Endothelial cell of umbilical vein (primary cell): ENCODE data around the gene CHAF1A. TPM values are rescaled to one million over a fixed set of nuclear protein-coding genes. Genes with fewer than 3 reads are reported as not detected.

Experiments
- BruUV-seq: library from RNA; stranded (reverse); fragments of 400-500 nt; replicated peaks from 2 replicates; lab custom pipeline; 2021; lab: Mats Ljungman, UMichigan
- CTCF ChIA-PET: fragments of 300-600, 350-600 bp; sonication (Branson Sonifier 250); formaldehyde crosslinking; loops from one replicate; lab custom pipeline; 2021; ENCODE audit warnings: antibody characterized with exemption, inconsistent platforms; lab: Charles Lee
- POLR2A ChIA-PET: fragments of 300-600, 350-600 bp; sonication (Branson Sonifier 250); formaldehyde crosslinking; loops from one replicate; lab custom pipeline; 2021; ENCODE audit warnings: antibody characterized with exemption, inconsistent platforms; lab: Charles Lee
- DNase-seq: peaks from one replicate; pipeline ENCODE4 v3.0.0-alpha.2; 2011; ENCODE audit warnings: low read depth, low spot score
- FAIRE-seq: peaks from 2 replicates; lab custom pipeline; 2011; peaks lifted over from hg19 to GRCh38; lab: Jason Lieb, UNC
- H2AFZ ChIP-seq: 2 replicates; pipeline ENCODE4 v1.6.0; 2012; ENCODE audit warnings: low read depth, low read length, control low read depth, inconsistent platforms
- H3K27ac ChIP-seq: 2 replicates; pipeline ENCODE4 v1.5.1; 2011; ENCODE audit warnings: low read depth, mild to moderate bottlenecking, control low read depth, low read length, moderate library complexity; ENCODE audit not compliant: insufficient read depth
- H3K27me3 ChIP-seq, 2 experiments: 2 replicates each; pipeline versions ENCODE4 v1.6.0 to v1.6.1; 2011; ENCODE audit warnings: low read length in 2 of 2, mixed read lengths in 1 of 2; ENCODE audit not compliant: control insufficient read depth in 2 of 2, insufficient read depth in 2 of 2
- H3K36me3 ChIP-seq, 2 experiments: 2 replicates in 1 of 2; 3 replicates in 1 of 2; pipeline ENCODE4 v1.5.1; 2011; ENCODE audit warnings: low read length in 2 of 2, mild to moderate bottlenecking in 1 of 2, moderate library complexity in 1 of 2; ENCODE audit not compliant: control insufficient read depth in 2 of 2, insufficient read depth in 2 of 2; ENCODE audit errors: extremely low read depth in 1 of 2
- H3K4me1 ChIP-seq: 3 replicates; pipeline ENCODE4 v1.5.1; 2011; ENCODE audit warnings: mild to moderate bottlenecking, low read length; ENCODE audit not compliant: control insufficient read depth, insufficient read depth; ENCODE audit errors: extremely low read depth
- H3K4me2 ChIP-seq: 2 replicates; pipeline ENCODE4 v1.6.1; 2011; ENCODE audit warnings: low read length, control low read depth, mixed read lengths; ENCODE audit not compliant: insufficient read depth
- H3K4me3 ChIP-seq, 3 experiments: fragments of 200-600 bp in 1 of 3; sonication (generic), shearing (Covaris generic) in 1 of 3; replicated peaks in 1 of 3; 2 replicates each; pipeline ENCODE4 v1.5.1; 2011 to 2016; ENCODE audit warnings: control low read depth in 3 of 3, low read length in 3 of 3, mild to moderate bottlenecking in 2 of 3, inconsistent platforms in 1 of 3, low read depth in 1 of 3, moderate library complexity in 1 of 3; ENCODE audit not compliant: insufficient read depth in 1 of 3
- H3K79me2 ChIP-seq: 2 replicates; pipeline ENCODE4 v1.6.0; 2012; ENCODE audit warnings: low read length, inconsistent platforms; ENCODE audit not compliant: control insufficient read depth, insufficient read depth
- H3K9ac ChIP-seq: replicated peaks from 2 replicates; pipeline ENCODE3; 2011; ENCODE audit warnings: low read length, control low read depth; ENCODE audit not compliant: insufficient read depth; ENCODE audit errors: extremely low read depth
- H3K9me1 ChIP-seq: replicated peaks from 3 replicates; pipeline ENCODE4 v1.6.0; 2011; ENCODE audit warnings: mild to moderate bottlenecking, low read length; ENCODE audit not compliant: control insufficient read depth, insufficient read depth; ENCODE audit errors: extremely low read depth
- H3K9me3 ChIP-seq: replicated peaks from 2 replicates; pipeline ENCODE4 v1.5.1; 2012; ENCODE audit warnings: low read length, inconsistent platforms; ENCODE audit not compliant: control insufficient read depth, insufficient read depth
- H4K20me1 ChIP-seq: replicated peaks from 2 replicates; pipeline ENCODE3; 2011; ENCODE audit warnings: mild to moderate bottlenecking, low read length; ENCODE audit not compliant: control insufficient read depth, insufficient read depth; ENCODE audit errors: extremely low read depth
- CTCF ChIP-seq, 2 donors: IDR thresholded peaks; 1 replicate in 1 of 2; 2 replicates in 1 of 2; pipeline ENCODE4 v1.5.1; 2011; ENCODE audit warnings: low read length in 2 of 2, mild to moderate bottlenecking in 2 of 2, moderate library complexity in 2 of 2, control low read depth in 1 of 2, inconsistent platforms in 1 of 2, low read depth in 1 of 2; ENCODE audit not compliant: insufficient read depth in 1 of 2; ENCODE audit errors: extremely low read depth in 1 of 2
- EZH2 ChIP-seq: IDR thresholded peaks from 2 replicates; pipeline ENCODE4 v1.6.1; 2012; ENCODE audit warnings: borderline replicate concordance, low read depth, mild to moderate bottlenecking, moderate library complexity, low read length, inconsistent platforms; ENCODE audit not compliant: severe bottlenecking
- MYC ChIP-seq: IDR thresholded peaks from one replicate; pipeline ENCODE4 v1.6.1; 2011; ENCODE audit warnings: mild to moderate bottlenecking, low read depth, low read length
- POLR2A ChIP-seq: IDR thresholded peaks from 2 replicates; pipeline ENCODE4 v1.6.1; 2012; ENCODE audit warnings: low read depth, mild to moderate bottlenecking, control low read depth, low read length
- dilution Hi-C: fragments of 300-500 bp; cut with MboI; formaldehyde crosslinking; loops from one replicate; pipeline ENCODE4 v1.15.0; 2019; ENCODE audit warnings: low sequenced_read_pairs; ENCODE audit not compliant: extremely low pct_ligation_motif_present
- intact Hi-C: fragments of 100-400 bp; cut with micrococcal nuclease; formaldehyde crosslinking; loops from one replicate; pipeline ENCODE4 v1.10.0; 2022
- polyA plus RNA-seq, 4 experiments: library from polyadenylated mRNA; depleted of rRNA in 3 of 4; stranded (reverse) in 3 of 4; unstranded in 1 of 4; fragments of >200 nt; gene quantifications; 2 replicates each; pipeline versions ENCODE4 v1.2.1 to v1.2.3, GENCODE V29; 2011 to 2012; ENCODE audit warnings: missing spikeins in 1 of 4
- total RNA-seq: library from RNA; stranded (reverse); gene quantifications from 2 replicates; pipeline ENCODE4 v1.2.3, GENCODE V29; 2021

The CHAF1A gene
- total and polyA plus RNA-seq, 2 donors (not counting 3 experiments of a cell fraction or from before 2014, with no cell fraction given): 19.5 to 44.5 TPM

GRCh38 chr19:4455719-4456475 lies 53.5 kb downstream of the CHAF1A start:
- peak overlapping the region; percentile 95 for H3K4me2 ChIP-seq
- H4K20me1 ChIP-seq: no peaks in the 10 kb centered on the region
- peaks cover 5 to 19% of the 10 kb centered on the region in 2 experiments for H3K36me3 ChIP-seq
- TF ChIP-seq POLR2A: peak; percentile 45
- TF ChIP-seq EZH2: no peak
- TF ChIP-seq CTCF (IDR thresholded peaks at IDR 0.05; ENCODE audit: extremely low read depth in 1 of 2, insufficient read depth in 1 of 2, low read depth in 1 of 2, low read length in 2 of 2): no peak
- TF ChIP-seq MYC: no peak
- DNase-seq: no peak
- peak overlapping the region; percentile 43 for H3K27ac ChIP-seq
- CTCF ChIA-PET: interaction anchor here (0.7 to 2.9 kb wide), 14 partner anchors 9 to 188 kb away, joined by 3 to 15 read pairs (median 5); partner anchors contain the start of genes CHAF1A and SH3GL1
- BruUV-seq: no TSS peak
- no peak overlapping the region for H2AFZ ChIP-seq
- intact Hi-C loops (no loop called here), dilution Hi-C loops (no loop called here)
- H3K4me3 ChIP-seq: peak overlapping the region; percentile 62 to 72 (median 69)
- H3K9me1 ChIP-seq: no peaks in the 10 kb centered on the region
- H3K27me3 ChIP-seq: no peaks in the 10 kb centered on the region
- FAIRE-seq: no peak
- peak overlapping the region; percentile 64 for H3K9ac ChIP-seq
- POLR2A ChIA-PET: interaction anchor here (0.5 to 1.6 kb wide), 4 partner anchors 16 to 213 kb away, joined by 4 to 11 read pairs (median 5); partner anchors contain the start of gene HDGFL2
- H3K79me2 ChIP-seq: peaks cover 22% of the 10 kb centered on the region
- peaks cover 14% of the 10 kb centered on the region for H3K4me1 ChIP-seq
- H3K9me3 ChIP-seq: no peaks in the 10 kb centered on the region
